Neural cell (in vitro differentiated cells): ENCODE results near the gene ZNF680.

Experiments used
- EP300 ChIP-seq: fragments of 450-650 bp; conservative IDR thresholded peaks from 2 replicates; pipeline ENCODE4 v1.6.1; 2014; ENCODE audit warnings: antibody characterized with exemption, mild to moderate bottlenecking, moderate library complexity; ENCODE audit not compliant: poor library complexity, severe bottlenecking
- EZH2 ChIP-seq: fragments of 200-600, 300-800 bp; shearing (Covaris generic), sonication (generic); IDR thresholded peaks from 2 replicates; pipeline ENCODE4 v1.6.1; 2014; ENCODE audit warnings: antibody characterized with exemption, low read length, borderline replicate concordance, mild to moderate bottlenecking; ENCODE audit not compliant: insufficient read depth, poor library complexity, severe bottlenecking
- MXI1 ChIP-seq: fragments of 450-650 bp; conservative IDR thresholded peaks from 2 replicates; pipeline ENCODE4 v1.6.1; 2014; ENCODE audit warnings: antibody characterized with exemption, mild to moderate bottlenecking; ENCODE audit not compliant: poor library complexity, severe bottlenecking
- POLR2AphosphoS5 ChIP-seq: IDR thresholded peaks from 2 replicates; pipeline ENCODE4 v1.6.1; 2012
- RAD21 ChIP-seq: fragments of 450-650 bp; conservative IDR thresholded peaks from 2 replicates; pipeline ENCODE4 v1.6.1; 2014; ENCODE audit warnings: antibody characterized with exemption, mild to moderate bottlenecking, moderate library complexity
- TAF1 ChIP-seq: IDR thresholded peaks from 2 replicates; pipeline ENCODE4 v1.6.1; 2012; ENCODE audit warnings: low read depth
- TF ChIP-seq, protein P1 (sequence below): IDR thresholded peaks from 2 replicates; pipeline ENCODE4 v1.6.1; 2012; ENCODE audit warnings: borderline replicate concordance
- TF ChIP-seq, protein P2 (sequence below): fragments of 450-650 bp; IDR thresholded peaks from 2 replicates; pipeline ENCODE4 v1.5.1; 2014; ENCODE audit warnings: antibody characterized with exemption, mild to moderate bottlenecking, moderate library complexity; ENCODE audit not compliant: poor library complexity, severe bottlenecking

DNA sequence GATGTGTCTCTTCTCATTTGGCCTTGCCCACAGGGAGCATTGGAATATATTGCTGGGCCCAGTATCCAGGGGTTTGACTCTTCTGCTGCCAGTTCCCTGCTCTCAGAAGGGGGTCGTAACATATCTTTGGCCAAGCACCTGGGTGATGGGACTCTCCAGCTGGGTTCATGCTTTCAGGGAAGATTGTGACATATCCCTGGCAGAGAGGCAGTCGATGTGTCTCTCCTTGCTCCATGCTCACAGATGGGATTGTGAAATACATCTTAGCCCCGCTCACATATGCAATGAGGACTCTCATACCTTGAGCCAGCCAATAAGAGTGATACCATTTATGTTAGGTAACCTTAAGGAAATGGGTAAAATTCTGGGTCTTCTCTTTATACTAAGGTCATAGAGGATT is 39.2 kb upstream of the ZNF680 start:
- TF ChIP-seq, protein P1, sequence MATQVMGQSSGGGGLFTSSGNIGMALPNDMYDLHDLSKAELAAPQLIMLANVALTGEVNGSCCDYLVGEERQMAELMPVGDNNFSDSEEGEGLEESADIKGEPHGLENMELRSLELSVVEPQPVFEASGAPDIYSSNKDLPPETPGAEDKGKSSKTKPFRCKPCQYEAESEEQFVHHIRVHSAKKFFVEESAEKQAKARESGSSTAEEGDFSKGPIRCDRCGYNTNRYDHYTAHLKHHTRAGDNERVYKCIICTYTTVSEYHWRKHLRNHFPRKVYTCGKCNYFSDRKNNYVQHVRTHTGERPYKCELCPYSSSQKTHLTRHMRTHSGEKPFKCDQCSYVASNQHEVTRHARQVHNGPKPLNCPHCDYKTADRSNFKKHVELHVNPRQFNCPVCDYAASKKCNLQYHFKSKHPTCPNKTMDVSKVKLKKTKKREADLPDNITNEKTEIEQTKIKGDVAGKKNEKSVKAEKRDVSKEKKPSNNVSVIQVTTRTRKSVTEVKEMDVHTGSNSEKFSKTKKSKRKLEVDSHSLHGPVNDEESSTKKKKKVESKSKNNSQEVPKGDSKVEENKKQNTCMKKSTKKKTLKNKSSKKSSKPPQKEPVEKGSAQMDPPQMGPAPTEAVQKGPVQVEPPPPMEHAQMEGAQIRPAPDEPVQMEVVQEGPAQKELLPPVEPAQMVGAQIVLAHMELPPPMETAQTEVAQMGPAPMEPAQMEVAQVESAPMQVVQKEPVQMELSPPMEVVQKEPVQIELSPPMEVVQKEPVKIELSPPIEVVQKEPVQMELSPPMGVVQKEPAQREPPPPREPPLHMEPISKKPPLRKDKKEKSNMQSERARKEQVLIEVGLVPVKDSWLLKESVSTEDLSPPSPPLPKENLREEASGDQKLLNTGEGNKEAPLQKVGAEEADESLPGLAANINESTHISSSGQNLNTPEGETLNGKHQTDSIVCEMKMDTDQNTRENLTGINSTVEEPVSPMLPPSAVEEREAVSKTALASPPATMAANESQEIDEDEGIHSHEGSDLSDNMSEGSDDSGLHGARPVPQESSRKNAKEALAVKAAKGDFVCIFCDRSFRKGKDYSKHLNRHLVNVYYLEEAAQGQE = no peak
- TF ChIP-seq, protein P2, sequence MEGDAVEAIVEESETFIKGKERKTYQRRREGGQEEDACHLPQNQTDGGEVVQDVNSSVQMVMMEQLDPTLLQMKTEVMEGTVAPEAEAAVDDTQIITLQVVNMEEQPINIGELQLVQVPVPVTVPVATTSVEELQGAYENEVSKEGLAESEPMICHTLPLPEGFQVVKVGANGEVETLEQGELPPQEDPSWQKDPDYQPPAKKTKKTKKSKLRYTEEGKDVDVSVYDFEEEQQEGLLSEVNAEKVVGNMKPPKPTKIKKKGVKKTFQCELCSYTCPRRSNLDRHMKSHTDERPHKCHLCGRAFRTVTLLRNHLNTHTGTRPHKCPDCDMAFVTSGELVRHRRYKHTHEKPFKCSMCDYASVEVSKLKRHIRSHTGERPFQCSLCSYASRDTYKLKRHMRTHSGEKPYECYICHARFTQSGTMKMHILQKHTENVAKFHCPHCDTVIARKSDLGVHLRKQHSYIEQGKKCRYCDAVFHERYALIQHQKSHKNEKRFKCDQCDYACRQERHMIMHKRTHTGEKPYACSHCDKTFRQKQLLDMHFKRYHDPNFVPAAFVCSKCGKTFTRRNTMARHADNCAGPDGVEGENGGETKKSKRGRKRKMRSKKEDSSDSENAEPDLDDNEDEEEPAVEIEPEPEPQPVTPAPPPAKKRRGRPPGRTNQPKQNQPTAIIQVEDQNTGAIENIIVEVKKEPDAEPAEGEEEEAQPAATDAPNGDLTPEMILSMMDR = no peak
- TF ChIP-seq POLR2AphosphoS5 (no peak), EZH2 (no peak), RAD21 (no peak), EP300 (no peak), TAF1 (no peak), MXI1 (no peak)
